GM21737 (cell line): ENCODE data around the gene LRRC9.
"Not testable (repeated sequence)": the region's sequence is repeated elsewhere in the genome, so short reads cannot be mapped to it uniquely, and the experiment has no call there.

Experiments used
- ATAC-seq: cut with Tn5 transposase; IDR thresholded peaks from one replicate; pipeline ENCODE4 v1.9.1; 2021; ENCODE audit warnings: mild to moderate bottlenecking, moderate library complexity; ENCODE audit not compliant: unreplicated experiment

Gene LRRC9

GRCh38 chr14:60058087-60058486, 138.1 kb downstream of the LRRC9 start:
- no peak for ATAC-seq

- ATAC-seq, result no peak
These were observed 141.4 kb downstream of the LRRC9 start for GRCh38 chr14:60061371-60061770.

GRCh38 chr14:60064491-60065072, 144.6 kb downstream of the LRRC9 start:
- ATAC-seq, result no peak

GRCh38 chr14:60067882-60068281, 147.9 kb downstream of the LRRC9 start:
- no peak for ATAC-seq

- ATAC-seq, result no peak
These were observed 159.8 kb downstream of the LRRC9 start for GRCh38 chr14:60079723-60080122.

- ATAC-seq, result no peak
These were observed 165.1 kb downstream of the LRRC9 start for GRCh38 chr14:60085085-60085484.

- ATAC-seq, result no peak
These were observed 165.7 kb downstream of the LRRC9 start for GRCh38 chr14:60085693-60086092.

- ATAC-seq, result no peak
These were observed 167.7 kb downstream of the LRRC9 start for GRCh38 chr14:60087668-60088067.

GRCh38 chr14:60089221-60089620, 169.3 kb downstream of the LRRC9 start:
- no peak for ATAC-seq

GRCh38 chr14:60090864-60091519, 171.0 kb downstream of the LRRC9 start:
- no peak for ATAC-seq

GRCh38 chr14:60091550-60092525, 171.9 kb downstream of the LRRC9 start, which contains the start of gene PCNX4:
PCNX4 (plus strand) TSS chr14:60091923; CDS start chr14:60107639, 15,716 bp downstream.
- ATAC-seq, result peak; percentile 95

GRCh38 chr14:60092526-60092920, 172.6 kb downstream of the LRRC9 start:
- no peak for ATAC-seq

GRCh38 chr14:60093080-60093479, 173.1 kb downstream of the LRRC9 start:
- no peak for ATAC-seq

- no peak for ATAC-seq
These were observed 173.7 kb downstream of the LRRC9 start for GRCh38 chr14:60093606-60094005.

- no peak for ATAC-seq
These were observed 174.5 kb downstream of the LRRC9 start for GRCh38 chr14:60094306-60094897.

GRCh38 chr14:60095231-60095630, 175.3 kb downstream of the LRRC9 start:
- ATAC-seq, result no peak

- ATAC-seq, result no peak
These were observed 176.0 kb downstream of the LRRC9 start for GRCh38 chr14:60095781-60096450.

GRCh38 chr14:60097974-60098373, 178.0 kb downstream of the LRRC9 start:
- ATAC-seq, result no peak

- ATAC-seq, result not testable (repeated sequence)
These were observed 179.9 kb downstream of the LRRC9 start for GRCh38 chr14:60099855-60100254.

- ATAC-seq, result no peak
These were observed 181.8 kb downstream of the LRRC9 start for GRCh38 chr14:60101786-60102185.

GRCh38 chr14:60102389-60102788, 182.4 kb downstream of the LRRC9 start:
- no peak for ATAC-seq
